ENCODE measurements around the gene CCNB1IP1.

Gene CCNB1IP1

DNA sequence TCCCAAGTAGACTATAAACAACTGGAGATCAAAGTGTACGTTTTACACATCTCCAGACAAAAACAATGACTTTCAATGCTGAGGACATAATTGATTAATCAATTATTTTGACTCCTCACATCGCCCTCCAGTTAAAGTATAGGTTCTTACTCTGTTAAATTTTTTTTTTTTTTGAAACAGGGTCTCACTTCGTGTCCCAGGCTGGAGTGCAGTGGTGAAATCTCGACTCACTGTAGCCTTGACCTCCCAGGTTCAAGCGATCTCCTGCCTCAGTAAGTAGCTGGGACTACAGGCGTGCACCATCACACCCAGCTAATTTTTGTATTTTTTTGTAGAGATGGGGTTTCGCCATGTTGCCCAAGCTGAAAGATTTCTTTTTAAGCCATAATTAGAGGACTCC lies 938 bp upstream of the CCNB1IP1 start:
- H3K9me3 ChIP-seq (replicated peaks; ENCODE audit: insufficient read depth, low read length), result no peaks in the 10 kb centered on the region
- H3K4me2 ChIP-seq (ENCODE audit: low read depth, low read length), result peak overlapping the region; percentile 74; the same call in 1 of the 2 replicates
- H4K20me1 ChIP-seq (ENCODE audit: insufficient read depth, low read length), result no peaks in the 10 kb centered on the region
- peaks cover 34% of the 10 kb centered on the region for H3K79me2 ChIP-seq (ENCODE audit: low read length)
- no peak overlapping the region; the same call in 1 of the 2 replicates for H3K9ac ChIP-seq (ENCODE audit: low read length)
- DNase-seq, result no peak
- TF ChIP-seq EZH2 (optimal IDR thresholded peaks at IDR 0.05; ENCODE audit: low read depth, low read length) (no peak), EZH2phosphoT487 (IDR thresholded peaks at IDR 0.05; ENCODE audit: low read length) (no peak)
- TF ChIP-seq, protein P1, sequence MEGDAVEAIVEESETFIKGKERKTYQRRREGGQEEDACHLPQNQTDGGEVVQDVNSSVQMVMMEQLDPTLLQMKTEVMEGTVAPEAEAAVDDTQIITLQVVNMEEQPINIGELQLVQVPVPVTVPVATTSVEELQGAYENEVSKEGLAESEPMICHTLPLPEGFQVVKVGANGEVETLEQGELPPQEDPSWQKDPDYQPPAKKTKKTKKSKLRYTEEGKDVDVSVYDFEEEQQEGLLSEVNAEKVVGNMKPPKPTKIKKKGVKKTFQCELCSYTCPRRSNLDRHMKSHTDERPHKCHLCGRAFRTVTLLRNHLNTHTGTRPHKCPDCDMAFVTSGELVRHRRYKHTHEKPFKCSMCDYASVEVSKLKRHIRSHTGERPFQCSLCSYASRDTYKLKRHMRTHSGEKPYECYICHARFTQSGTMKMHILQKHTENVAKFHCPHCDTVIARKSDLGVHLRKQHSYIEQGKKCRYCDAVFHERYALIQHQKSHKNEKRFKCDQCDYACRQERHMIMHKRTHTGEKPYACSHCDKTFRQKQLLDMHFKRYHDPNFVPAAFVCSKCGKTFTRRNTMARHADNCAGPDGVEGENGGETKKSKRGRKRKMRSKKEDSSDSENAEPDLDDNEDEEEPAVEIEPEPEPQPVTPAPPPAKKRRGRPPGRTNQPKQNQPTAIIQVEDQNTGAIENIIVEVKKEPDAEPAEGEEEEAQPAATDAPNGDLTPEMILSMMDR (IDR thresholded peaks at IDR 0.05; ENCODE audit: low read length), result no peak
- peak overlapping the region; percentile 66; the same call in 1 of the 2 replicates for H3K27ac ChIP-seq (ENCODE audit: low read length)
- no peaks in the 10 kb centered on the region for H3K9me2 ChIP-seq (replicated peaks; ENCODE audit: insufficient read depth, low read length)
- H3K4me1 ChIP-seq (ENCODE audit: low read length), result no peaks in the 10 kb centered on the region
- peaks cover 6% of the 10 kb centered on the region; the same call in 1 of the 2 replicates for H3F3A ChIP-seq (ENCODE audit: insufficient read depth, low read length)
- H3K27me3 ChIP-seq (replicated peaks; ENCODE audit: insufficient read depth, low read length), result no peaks in the 10 kb centered on the region
- H3K36me3 ChIP-seq (replicated peaks; ENCODE audit: insufficient read depth, low read length), result no peaks in the 10 kb centered on the region
- no peak overlapping the region for H3K4me3 ChIP-seq (ENCODE audit: low read length)
- H2AFZ ChIP-seq (ENCODE audit: low read length), result peak overlapping the region; percentile 39; the same call in 1 of the 2 replicates

DNA sequence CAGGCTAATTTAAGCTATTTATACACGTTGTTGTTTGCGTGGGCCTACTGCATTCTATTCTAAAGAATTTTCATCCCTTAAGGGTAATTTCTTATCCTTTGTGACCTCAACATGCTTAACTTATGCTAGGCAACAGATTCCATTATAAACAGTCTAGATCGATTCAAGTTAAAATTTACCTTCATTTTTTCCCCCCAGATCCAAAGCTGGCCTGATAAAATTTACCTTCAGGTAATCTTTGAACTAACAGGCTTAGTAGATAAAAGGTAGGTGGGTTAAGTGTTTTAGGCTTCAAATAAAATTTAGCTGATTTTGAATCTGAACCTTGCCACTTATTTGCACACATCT lies 389 bp upstream of the CCNB1IP1 start:
- Histone ChIP-seq H3K9me2 (replicated peaks; ENCODE audit: insufficient read depth, low read length) (no peaks in the 10 kb centered on the region), H4K20me1 (ENCODE audit: insufficient read depth, low read length) (no peaks in the 10 kb centered on the region), H3K4me3 (ENCODE audit: low read length) (peak overlapping the region; percentile 95), H3K79me2 (ENCODE audit: low read length) (peaks cover 39% of the 10 kb centered on the region), H2AFZ (ENCODE audit: low read length) (peak overlapping the region; percentile 39), H3K4me2 (ENCODE audit: low read depth, low read length) (peak overlapping the region; percentile 74), H3K9ac (ENCODE audit: low read length) (peak overlapping the region; percentile 40; the same call in 1 of the 2 replicates), H3K4me1 (ENCODE audit: low read length) (no peaks in the 10 kb centered on the region), H3K36me3 (replicated peaks; ENCODE audit: insufficient read depth, low read length) (no peaks in the 10 kb centered on the region), H3K27me3 (replicated peaks; ENCODE audit: insufficient read depth, low read length) (no peaks in the 10 kb centered on the region), H3F3A (ENCODE audit: insufficient read depth, low read length) (peaks cover 6% of the 10 kb centered on the region; the same call in 1 of the 2 replicates), H3K9me3 (replicated peaks; ENCODE audit: insufficient read depth, low read length) (no peaks in the 10 kb centered on the region), H3K27ac (ENCODE audit: low read length) (peak overlapping the region; percentile 66)
- no peak for DNase-seq
- TF ChIP-seq EZH2phosphoT487 (IDR thresholded peaks at IDR 0.05; ENCODE audit: low read length), result no peak
- TF ChIP-seq EZH2 (optimal IDR thresholded peaks at IDR 0.05; ENCODE audit: low read depth, low read length), result no peak
- TF ChIP-seq, protein P1 (IDR thresholded peaks at IDR 0.05; ENCODE audit: low read length), result no peak

DNA sequence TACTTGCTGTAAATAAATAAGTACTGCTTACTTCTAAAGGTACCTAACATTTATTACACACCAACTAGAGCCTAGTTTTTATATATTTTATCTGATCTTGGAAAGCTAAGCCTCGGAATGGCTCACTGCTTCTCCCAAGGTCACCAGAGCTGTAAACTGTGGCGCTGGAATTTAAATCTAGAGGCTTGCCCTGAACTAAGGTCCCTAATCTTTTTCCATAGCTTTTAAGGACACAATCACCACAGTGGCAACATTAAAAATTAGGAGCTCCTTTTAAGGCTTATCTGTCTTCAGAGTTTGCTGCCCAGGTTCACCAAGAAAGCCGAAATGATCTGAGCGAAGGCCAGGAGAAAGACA lies 670 bp downstream of the CCNB1IP1 start:
- peaks cover 11% of the 10 kb centered on the region; the same call in 1 of the 2 replicates for H3F3A ChIP-seq (ENCODE audit: insufficient read depth, low read length)
- peaks cover 39% of the 10 kb centered on the region for H3K79me2 ChIP-seq (ENCODE audit: low read length)
- H3K36me3 ChIP-seq (replicated peaks; ENCODE audit: insufficient read depth, low read length), result no peaks in the 10 kb centered on the region
- H3K4me3 ChIP-seq (ENCODE audit: low read length), result peak overlapping the region; percentile 95
- no peaks in the 10 kb centered on the region for H3K27me3 ChIP-seq (replicated peaks; ENCODE audit: insufficient read depth, low read length)
- peak overlapping the region; percentile 65 for H3K4me2 ChIP-seq (ENCODE audit: low read depth, low read length)
- peak overlapping the region; percentile 66; the same call in 1 of the 2 replicates for H3K27ac ChIP-seq (ENCODE audit: low read length)
- H2AFZ ChIP-seq (ENCODE audit: low read length), result peak overlapping the region; percentile 39; the same call in 1 of the 2 replicates
- peaks cover 4% of the 10 kb centered on the region; the same call in 1 of the 2 replicates for H3K4me1 ChIP-seq (ENCODE audit: low read length)
- peak overlapping the region; percentile 78 for H3K9ac ChIP-seq (ENCODE audit: low read length)
- H3K9me3 ChIP-seq (replicated peaks; ENCODE audit: insufficient read depth, low read length), result no peaks in the 10 kb centered on the region
- no peak for DNase-seq
- TF ChIP-seq, protein P1 (IDR thresholded peaks at IDR 0.05; ENCODE audit: low read length), result no peak
- no peak for TF ChIP-seq EZH2phosphoT487 (IDR thresholded peaks at IDR 0.05; ENCODE audit: low read length)
- TF ChIP-seq EZH2 (optimal IDR thresholded peaks at IDR 0.05; ENCODE audit: low read depth, low read length), result no peak
- H4K20me1 ChIP-seq (ENCODE audit: insufficient read depth, low read length), result no peaks in the 10 kb centered on the region
- H3K9me2 ChIP-seq (replicated peaks; ENCODE audit: insufficient read depth, low read length), result no peaks in the 10 kb centered on the region
